HG02588 (cell line): Measurements from ENCODE around the gene FAN1.

ENCODE experiments used
- ATAC-seq: cut with Tn5 transposase; IDR thresholded peaks from one replicate; pipeline ENCODE4 v1.9.1; 2021; ENCODE audit warnings: mild to moderate bottlenecking, moderate library complexity; ENCODE audit not compliant: unreplicated experiment

Gene FAN1

GRCh38 chr15:30919877-30920550, 16.3 kb downstream of the FAN1 start:
- no peak for ATAC-seq

GRCh38 chr15:30921106-30921505, 17.4 kb downstream of the FAN1 start:
- no peak for ATAC-seq

- ATAC-seq: no peak
Observed at GRCh38 chr15:30921781-30922479, 18.2 kb downstream of the FAN1 start.

- no peak for ATAC-seq
Observed at GRCh38 chr15:30922480-30923311, 19.0 kb downstream of the FAN1 start.

GRCh38 chr15:30923429-30923828, 19.7 kb downstream of the FAN1 start:
- no peak for ATAC-seq

GRCh38 chr15:30924353-30924752, 20.6 kb downstream of the FAN1 start:
- no peak for ATAC-seq

GRCh38 chr15:30925686-30926085, 22.0 kb downstream of the FAN1 start:
- no peak for ATAC-seq

GRCh38 chr15:30926161-30926560, 22.4 kb downstream of the FAN1 start:
- no peak for ATAC-seq

- no peak for ATAC-seq
Observed at GRCh38 chr15:30927148-30927761, 23.5 kb downstream of the FAN1 start.

- ATAC-seq: no peak
Observed at GRCh38 chr15:30928076-30928475, 24.4 kb downstream of the FAN1 start.

GRCh38 chr15:30929064-30929669, 25.5 kb downstream of the FAN1 start:
- no peak for ATAC-seq

GRCh38 chr15:30929982-30930381, 26.3 kb downstream of the FAN1 start:
- no peak for ATAC-seq

GRCh38 chr15:30930422-30930821, 26.7 kb downstream of the FAN1 start:
- ATAC-seq: no peak

- no peak for ATAC-seq
Observed at GRCh38 chr15:30933293-30933692, 29.6 kb downstream of the FAN1 start.

GRCh38 chr15:30939161-30939560, 35.4 kb downstream of the FAN1 start:
- ATAC-seq: no peak

GRCh38 chr15:30940359-30940758, 36.6 kb downstream of the FAN1 start:
- ATAC-seq: no peak

- ATAC-seq: no peak
Observed at GRCh38 chr15:30941520-30941919, 37.8 kb downstream of the FAN1 start.

- ATAC-seq: no peak
Observed at GRCh38 chr15:30943654-30944335, 40.1 kb downstream of the FAN1 start.

- ATAC-seq: no peak
Observed at GRCh38 chr15:30953183-30953582, 49.5 kb downstream of the FAN1 start.

- ATAC-seq: no peak
Observed at GRCh38 chr15:30953731-30954378, 50.1 kb downstream of the FAN1 start.
